Vagina (tissue), 2 donors: Measurements from ENCODE around the gene OSBPL6. TPM values are rescaled to one million over a fixed set of nuclear protein-coding genes. Genes with fewer than 3 reads are reported as not detected.

Experiments used
- DNase-seq, 2 donors: peaks; one replicate each; pipeline ENCODE4 v3.0.0-alpha.2; 2017; ENCODE audit errors: extremely low spot score in 2 of 2
- H3K27ac ChIP-seq: fragments of 200-600 bp; sonication (generic); one replicate; pipeline ENCODE4 v1.5.1; 2019
- H3K27me3 ChIP-seq: fragments of 200-600 bp; sonication (generic); one replicate; pipeline ENCODE4 v1.5.1; 2019
- H3K36me3 ChIP-seq, 2 donors: fragments of 200-600 bp; sonication (generic); one replicate each; pipeline ENCODE4 v1.5.1; 2017 to 2019
- H3K4me1 ChIP-seq: fragments of 200-600 bp; sonication (generic); one replicate; pipeline ENCODE4 v1.5.1; 2019
- H3K4me3 ChIP-seq, 2 donors: fragments of 200-600 bp; sonication (generic); 1 replicate in 1 of 2; 2 replicates in 1 of 2; pipeline ENCODE4 v1.5.1; 2016 to 2019
- H3K9me3 ChIP-seq: fragments of 200-600 bp; sonication (generic); one replicate; pipeline ENCODE4 v1.5.1; 2019
- POLR2A ChIP-seq, 2 donors: fragments of 450-650 bp; IDR thresholded peaks; one replicate each; pipeline ENCODE4 v1.6.1; 2017; ENCODE audit warnings: antibody characterized with exemption in 2 of 2, mild to moderate bottlenecking in 2 of 2, moderate library complexity in 2 of 2
- POLR2AphosphoS5 ChIP-seq, 2 donors: sonication (generic); formaldehyde crosslinking; IDR thresholded peaks; one replicate each; pipeline ENCODE4 v1.9.0; 2017; ENCODE audit warnings: antibody characterized with exemption in 2 of 2, mild to moderate bottlenecking in 2 of 2, low read depth in 1 of 2; ENCODE audit not compliant: insufficient read depth in 1 of 2
- intact Hi-C: fragments of 100-400 bp; cut with DNase I; formaldehyde crosslinking; loops from one replicate; pipeline ENCODE4 v1.15.1; 2023
- total RNA-seq: library from RNA; depleted of rRNA; stranded (reverse); fragments of >200 nt; gene quantifications from one replicate; pipeline ENCODE4 v1.2.3, GENCODE V29; 2016
- TF ChIP-seq, protein P1 (sequence below), 3 experiments: fragments of 450-650 bp in 2 of 3; fragments of 200-600 bp in 1 of 3; sonication (generic) in 1 of 3; IDR thresholded peaks; one replicate each; pipeline ENCODE4 v1.5.1; 2017 to 2019; ENCODE audit warnings: antibody characterized with exemption in 3 of 3, mild to moderate bottlenecking in 2 of 3, moderate library complexity in 2 of 3

Gene OSBPL6
- total RNA-seq, 1 donor from 2014 or later, result 2.7 TPM

DNA sequence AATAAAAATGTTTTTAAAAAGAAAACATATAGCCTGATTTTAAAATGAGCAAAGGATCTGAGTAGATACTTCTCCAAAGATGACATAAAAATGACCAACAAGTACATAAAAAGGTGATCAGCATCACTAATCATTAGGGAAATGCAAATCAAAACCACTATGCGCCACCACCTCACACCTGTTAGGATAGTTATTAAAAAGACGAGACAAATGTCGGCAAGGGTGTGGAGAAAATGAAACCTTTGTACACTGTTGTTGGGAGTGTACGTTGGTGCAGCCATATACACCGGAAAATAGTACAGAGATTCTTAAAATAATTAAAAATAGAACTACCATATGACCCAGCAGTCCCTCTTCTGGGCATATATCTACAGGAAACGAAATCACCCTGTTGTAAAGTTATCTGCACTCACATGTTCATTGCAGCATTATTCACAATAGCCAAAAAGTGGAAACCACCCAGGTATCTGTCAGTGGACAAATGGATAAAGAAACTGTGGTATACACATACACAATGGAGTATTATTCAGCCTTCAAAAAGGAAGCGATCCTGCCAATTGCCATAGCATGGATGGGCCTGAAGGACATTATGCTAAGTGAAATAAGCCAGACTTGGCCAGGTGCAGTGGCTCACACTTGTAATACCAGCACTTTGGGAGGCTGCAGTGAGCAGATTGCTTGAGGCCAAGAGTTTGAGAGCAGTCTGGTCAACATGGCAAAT, 165.0 kb downstream of the OSBPL6 start:
- H3K4me1 ChIP-seq, result no peaks in the 10 kb centered on the region
- no peaks in the 10 kb centered on the region for H3K36me3 ChIP-seq
- no peak overlapping the region for H3K27ac ChIP-seq
- intact Hi-C loops, result no loop called here
- no peak for DNase-seq
- no peak for TF ChIP-seq POLR2A (IDR thresholded peaks at IDR 0.05)
- no peak for TF ChIP-seq POLR2AphosphoS5 (IDR thresholded peaks at IDR 0.05; ENCODE audit: insufficient read depth in 1 of 2, low read depth in 1 of 2)
- TF ChIP-seq, protein P1, sequence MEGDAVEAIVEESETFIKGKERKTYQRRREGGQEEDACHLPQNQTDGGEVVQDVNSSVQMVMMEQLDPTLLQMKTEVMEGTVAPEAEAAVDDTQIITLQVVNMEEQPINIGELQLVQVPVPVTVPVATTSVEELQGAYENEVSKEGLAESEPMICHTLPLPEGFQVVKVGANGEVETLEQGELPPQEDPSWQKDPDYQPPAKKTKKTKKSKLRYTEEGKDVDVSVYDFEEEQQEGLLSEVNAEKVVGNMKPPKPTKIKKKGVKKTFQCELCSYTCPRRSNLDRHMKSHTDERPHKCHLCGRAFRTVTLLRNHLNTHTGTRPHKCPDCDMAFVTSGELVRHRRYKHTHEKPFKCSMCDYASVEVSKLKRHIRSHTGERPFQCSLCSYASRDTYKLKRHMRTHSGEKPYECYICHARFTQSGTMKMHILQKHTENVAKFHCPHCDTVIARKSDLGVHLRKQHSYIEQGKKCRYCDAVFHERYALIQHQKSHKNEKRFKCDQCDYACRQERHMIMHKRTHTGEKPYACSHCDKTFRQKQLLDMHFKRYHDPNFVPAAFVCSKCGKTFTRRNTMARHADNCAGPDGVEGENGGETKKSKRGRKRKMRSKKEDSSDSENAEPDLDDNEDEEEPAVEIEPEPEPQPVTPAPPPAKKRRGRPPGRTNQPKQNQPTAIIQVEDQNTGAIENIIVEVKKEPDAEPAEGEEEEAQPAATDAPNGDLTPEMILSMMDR (IDR thresholded peaks at IDR 0.05), result no peak
- no peaks in the 10 kb centered on the region for H3K9me3 ChIP-seq
- H3K4me3 ChIP-seq, result no peak overlapping the region
- no peaks in the 10 kb centered on the region for H3K27me3 ChIP-seq

DNA sequence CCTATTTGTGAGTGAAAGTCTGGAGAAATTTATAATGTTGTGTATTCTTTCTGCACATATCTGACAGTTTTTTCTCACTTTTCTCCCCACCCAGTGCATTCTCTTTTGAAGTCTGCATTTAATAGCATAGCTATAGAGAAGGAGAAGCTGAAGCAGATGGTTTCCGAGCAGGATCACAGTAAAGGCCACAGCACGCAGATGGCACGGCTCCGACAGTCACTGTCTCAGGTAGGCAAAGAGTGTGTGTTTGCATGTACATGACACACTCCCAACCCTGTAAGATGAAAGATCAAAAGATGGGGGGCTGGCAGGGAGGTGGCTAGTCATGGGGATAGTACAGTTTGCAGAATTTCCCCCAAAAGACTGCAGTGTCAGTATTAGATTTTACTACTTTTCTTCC, 167.3 kb downstream of the OSBPL6 start:
- intact Hi-C loops, result no loop called here
- H3K27me3 ChIP-seq, result no peaks in the 10 kb centered on the region
- no peak overlapping the region for H3K4me3 ChIP-seq
- no peak overlapping the region for H3K27ac ChIP-seq
- H3K4me1 ChIP-seq, result no peaks in the 10 kb centered on the region
- TF ChIP-seq, protein P1 (IDR thresholded peaks at IDR 0.05), result no peak
- DNase-seq, result no peak
- H3K9me3 ChIP-seq, result no peaks in the 10 kb centered on the region
- no peaks in the 10 kb centered on the region for H3K36me3 ChIP-seq

DNA sequence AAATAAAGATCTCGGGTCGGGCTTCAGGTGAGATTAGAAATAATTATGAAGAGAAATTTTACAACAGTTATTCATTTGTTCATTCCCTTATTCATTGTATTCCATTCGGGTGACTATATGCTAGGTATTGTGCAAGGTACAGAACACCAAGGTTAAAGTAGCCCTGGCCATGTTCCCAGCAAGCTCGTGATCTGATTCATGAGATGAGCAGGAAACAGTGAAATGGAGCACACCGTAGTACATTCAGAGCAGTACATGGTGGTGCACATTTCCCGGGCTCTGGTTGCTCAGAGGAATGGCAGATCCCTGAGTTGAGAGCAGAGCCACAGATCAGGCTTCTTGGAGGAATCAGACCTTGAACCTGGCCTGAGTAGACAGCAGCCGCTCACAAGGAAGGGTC, 168.9 kb downstream of the OSBPL6 start:
- TF ChIP-seq, protein P1 (IDR thresholded peaks at IDR 0.05), result no peak
- TF ChIP-seq POLR2A (IDR thresholded peaks at IDR 0.05), result no peak
- TF ChIP-seq POLR2AphosphoS5 (IDR thresholded peaks at IDR 0.05; ENCODE audit: insufficient read depth in 1 of 2, low read depth in 1 of 2), result peak in 1 of 2 donors; percentile 55
- DNase-seq, result no peak
- H3K27me3 ChIP-seq, result no peaks in the 10 kb centered on the region

DNA sequence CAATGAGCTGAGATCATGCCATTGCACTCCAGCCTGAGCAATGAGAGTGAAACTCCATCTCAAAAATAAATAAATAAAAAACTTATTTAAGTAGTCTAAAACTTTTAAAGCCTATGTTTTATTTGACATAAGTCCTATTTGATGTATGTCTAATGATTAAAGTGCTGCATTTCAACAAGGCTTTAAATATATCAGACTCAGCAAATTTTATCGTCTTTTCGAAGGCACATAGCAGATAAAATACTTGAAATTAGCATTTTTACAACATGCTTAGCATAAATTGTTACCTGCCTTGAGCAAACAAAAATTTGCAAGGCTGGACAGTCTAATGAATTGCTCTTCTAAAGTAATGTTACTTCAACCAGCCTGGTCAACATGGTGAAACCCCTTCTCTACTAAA, 170.8 kb downstream of the OSBPL6 start:
- TF ChIP-seq POLR2AphosphoS5 (IDR thresholded peaks at IDR 0.05; ENCODE audit: insufficient read depth in 1 of 2, low read depth in 1 of 2), result no peak
- no peak for TF ChIP-seq POLR2A (IDR thresholded peaks at IDR 0.05)
- TF ChIP-seq, protein P1 (IDR thresholded peaks at IDR 0.05), result no peak
- no peaks in the 10 kb centered on the region for H3K36me3 ChIP-seq
- DNase-seq, result no peak
- no peak overlapping the region for H3K27ac ChIP-seq
- H3K9me3 ChIP-seq, result no peaks in the 10 kb centered on the region
- H3K4me1 ChIP-seq, result no peaks in the 10 kb centered on the region
- intact Hi-C loops, result no loop called here
- H3K4me3 ChIP-seq, result no peak overlapping the region
- no peaks in the 10 kb centered on the region for H3K27me3 ChIP-seq

More for the DNA sequence above, 168.9 kb downstream of the OSBPL6 start:
- H3K36me3 ChIP-seq, result no peaks in the 10 kb centered on the region
- no peak overlapping the region for H3K4me3 ChIP-seq
- no peaks in the 10 kb centered on the region for H3K9me3 ChIP-seq
- no peaks in the 10 kb centered on the region for H3K4me1 ChIP-seq
- intact Hi-C loops, result no loop called here
- no peak overlapping the region for H3K27ac ChIP-seq

DNA sequence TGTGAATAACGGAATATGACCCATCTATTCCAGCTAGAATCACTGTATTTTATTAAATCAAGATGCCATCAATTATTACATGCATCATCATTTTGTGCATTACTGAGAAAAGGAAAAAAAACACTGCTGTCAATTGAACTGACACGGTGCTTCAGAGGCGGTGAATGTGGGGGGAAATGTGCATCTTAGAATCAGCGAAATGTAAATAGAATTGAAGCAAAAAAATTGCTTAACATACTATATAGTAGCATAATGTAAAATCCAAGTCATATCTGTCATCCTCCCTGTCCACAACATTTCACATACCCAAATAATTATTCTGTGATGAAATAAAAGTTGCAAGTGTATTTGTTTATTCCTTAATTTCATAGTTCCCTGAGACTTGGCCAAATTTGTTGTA, 172.1 kb downstream of the OSBPL6 start:
- Histone ChIP-seq H3K27ac (no peak overlapping the region), H3K9me3 (no peaks in the 10 kb centered on the region), H3K27me3 (no peaks in the 10 kb centered on the region), H3K4me3 (no peak overlapping the region), H3K4me1 (no peaks in the 10 kb centered on the region), H3K36me3 (no peaks in the 10 kb centered on the region)
- intact Hi-C loops, result no loop called here
- DNase-seq, result no peak
- no peak for TF ChIP-seq POLR2A (IDR thresholded peaks at IDR 0.05)
- TF ChIP-seq, protein P1 (IDR thresholded peaks at IDR 0.05), result no peak
- TF ChIP-seq POLR2AphosphoS5 (IDR thresholded peaks at IDR 0.05; ENCODE audit: insufficient read depth in 1 of 2, low read depth in 1 of 2), result no peak
